ENCODE data around the gene THSD7B.

THSD7B gene

DNA sequence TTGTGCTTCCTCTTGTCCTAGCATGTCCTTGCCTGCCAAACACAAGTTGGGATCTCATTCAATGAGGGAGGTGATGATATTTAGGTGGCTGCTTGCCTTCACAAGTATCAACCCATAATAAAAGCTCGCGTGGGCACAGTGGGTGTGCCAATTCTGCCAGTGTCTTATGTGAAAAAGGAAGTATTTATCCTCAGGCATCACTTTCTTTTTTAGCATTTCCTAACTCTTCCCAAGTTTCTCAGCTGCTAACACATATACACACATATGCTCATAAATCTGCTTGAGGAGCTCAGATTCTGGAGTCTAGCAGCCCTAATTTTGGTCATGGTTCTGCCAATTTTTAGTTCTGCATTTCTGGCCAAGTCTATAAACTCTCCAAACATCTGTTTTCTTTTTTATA lies 879.4 kb downstream of the THSD7B start:
- no peak overlapping the region for H3K9ac ChIP-seq (ENCODE audit: low read depth, low read length)
- no peaks in the 10 kb centered on the region for H3K4me1 ChIP-seq (ENCODE audit: insufficient read depth, low read length)
- no peaks in the 10 kb centered on the region for H3K27me3 ChIP-seq (ENCODE audit: insufficient read depth, low read length)
- H3K4me3 ChIP-seq (ENCODE audit: low read length): no peak overlapping the region
- H3K9me3 ChIP-seq (ENCODE audit: insufficient read depth, low read depth, low read length): no peaks in the 10 kb centered on the region
- H3K27ac ChIP-seq (ENCODE audit: low read length): no peak overlapping the region
- no peaks in the 10 kb centered on the region for H3K36me3 ChIP-seq (ENCODE audit: insufficient read depth, low read depth, low read length)

DNA sequence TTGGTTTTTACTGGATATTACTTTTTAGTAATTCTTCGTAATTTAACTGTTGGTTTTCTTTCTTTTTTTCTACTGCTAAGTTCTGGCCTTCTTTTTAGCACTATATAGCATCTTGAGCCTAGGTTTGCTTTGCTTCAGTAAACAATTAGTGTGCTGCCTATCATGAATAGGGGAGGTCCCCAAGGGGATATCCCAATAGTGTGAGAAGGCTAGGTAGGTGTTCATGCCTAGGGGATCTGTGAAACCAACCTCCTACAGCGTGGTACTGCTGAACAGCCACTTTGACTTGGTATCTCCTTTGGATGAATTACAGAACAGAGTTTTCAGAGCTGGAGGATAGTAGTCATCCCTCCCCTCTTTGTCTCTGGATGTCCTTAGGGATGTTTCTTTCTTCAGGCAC lies 888.7 kb downstream of the THSD7B start:
- H3K36me3 ChIP-seq (ENCODE audit: insufficient read depth, low read depth, low read length): no peaks in the 10 kb centered on the region
- no peak overlapping the region for H3K4me3 ChIP-seq (ENCODE audit: low read length)
- H3K27me3 ChIP-seq (ENCODE audit: insufficient read depth, low read length): no peaks in the 10 kb centered on the region
- H3K4me1 ChIP-seq (ENCODE audit: insufficient read depth, low read length): no peaks in the 10 kb centered on the region
- no peak overlapping the region for H3K27ac ChIP-seq (ENCODE audit: low read length)
- no peaks in the 10 kb centered on the region for H3K9me3 ChIP-seq (ENCODE audit: insufficient read depth, low read depth, low read length)
- no peak overlapping the region for H3K9ac ChIP-seq (ENCODE audit: low read depth, low read length)

DNA sequence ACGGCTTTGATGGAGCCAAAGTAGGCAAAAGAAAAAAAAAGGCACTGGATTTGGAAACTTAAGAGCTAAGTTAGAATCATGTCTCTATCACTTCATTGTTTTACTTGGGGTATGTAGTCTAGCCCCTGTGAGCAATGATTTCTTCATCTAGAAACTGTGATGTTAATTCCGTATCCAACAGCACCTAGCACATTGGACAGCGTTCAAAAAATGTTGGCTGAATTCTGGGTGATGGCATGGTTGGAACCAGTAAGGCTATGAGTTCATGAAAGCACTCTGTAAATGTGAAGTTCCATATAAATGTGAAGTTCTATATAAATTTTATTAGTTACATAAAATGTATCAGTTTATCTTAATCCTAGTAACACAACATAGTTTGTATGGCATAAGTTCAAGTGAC lies 890.5 kb downstream of the THSD7B start:
- Histone ChIP-seq H3K36me3 (ENCODE audit: insufficient read depth, low read depth, low read length) (no peaks in the 10 kb centered on the region), H3K9me3 (ENCODE audit: insufficient read depth, low read depth, low read length) (no peaks in the 10 kb centered on the region), H3K27me3 (ENCODE audit: insufficient read depth, low read length) (no peaks in the 10 kb centered on the region), H3K4me1 (ENCODE audit: insufficient read depth, low read length) (no peaks in the 10 kb centered on the region), H3K9ac (ENCODE audit: low read depth, low read length) (no peak overlapping the region), H3K27ac (ENCODE audit: low read length) (no peak overlapping the region), H3K4me3 (ENCODE audit: low read length) (no peak overlapping the region)

DNA sequence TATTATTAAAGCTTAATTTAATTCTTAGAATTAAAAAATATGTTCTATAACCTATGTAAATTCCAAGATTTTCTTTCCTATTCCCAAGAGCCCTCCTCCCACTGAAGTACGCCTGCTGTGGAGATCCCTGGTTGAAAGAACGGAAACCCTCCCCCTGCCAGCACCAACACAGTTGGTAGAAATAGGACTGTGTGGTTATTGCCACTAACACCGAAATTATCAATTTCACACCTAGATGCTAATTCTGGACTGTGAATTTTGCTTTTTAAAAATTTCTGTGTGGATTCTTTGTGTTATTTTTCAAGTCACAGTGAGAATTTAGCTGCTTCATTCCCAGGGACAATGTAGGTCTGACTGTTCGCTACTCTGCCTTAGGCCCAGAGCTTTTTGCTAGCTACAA lies 893.1 kb downstream of the THSD7B start:
- H3K4me1 ChIP-seq (ENCODE audit: insufficient read depth, low read length): no peaks in the 10 kb centered on the region
- no peak overlapping the region for H3K9ac ChIP-seq (ENCODE audit: low read depth, low read length)
- no peak overlapping the region for H3K4me3 ChIP-seq (ENCODE audit: low read length)
- H3K36me3 ChIP-seq (ENCODE audit: insufficient read depth, low read depth, low read length): no peaks in the 10 kb centered on the region
- no peak overlapping the region for H3K27ac ChIP-seq (ENCODE audit: low read length)
- H3K27me3 ChIP-seq (ENCODE audit: insufficient read depth, low read length): no peaks in the 10 kb centered on the region
- no peaks in the 10 kb centered on the region for H3K9me3 ChIP-seq (ENCODE audit: insufficient read depth, low read depth, low read length)

DNA sequence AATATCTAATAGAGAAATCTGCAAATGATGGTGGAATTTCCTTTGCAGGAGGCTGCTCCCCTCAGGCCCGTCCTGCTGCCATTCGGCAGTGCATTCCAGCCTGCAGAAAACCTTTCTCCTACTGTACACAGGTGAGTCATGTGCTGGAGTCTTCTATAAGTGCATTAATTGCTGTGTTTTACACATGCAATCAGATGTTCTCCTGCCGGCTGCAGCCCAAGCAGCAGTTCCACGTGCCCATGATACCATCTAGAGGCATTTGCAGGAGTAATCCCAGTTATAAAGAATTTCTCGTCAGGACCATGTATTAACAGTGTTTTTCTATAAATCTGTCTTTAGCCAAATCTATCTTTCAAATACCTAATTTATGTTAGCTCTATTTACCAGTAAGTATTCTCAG lies 894.3 kb downstream of the THSD7B start:
- no peaks in the 10 kb centered on the region for H3K27me3 ChIP-seq (ENCODE audit: insufficient read depth, low read length)
- no peaks in the 10 kb centered on the region for H3K36me3 ChIP-seq (ENCODE audit: insufficient read depth, low read depth, low read length)
- H3K27ac ChIP-seq (ENCODE audit: low read length): no peak overlapping the region
- no peak overlapping the region for H3K9ac ChIP-seq (ENCODE audit: low read depth, low read length)
- H3K4me3 ChIP-seq (ENCODE audit: low read length): no peak overlapping the region
- no peaks in the 10 kb centered on the region for H3K4me1 ChIP-seq (ENCODE audit: insufficient read depth, low read length)
- no peaks in the 10 kb centered on the region for H3K9me3 ChIP-seq (ENCODE audit: insufficient read depth, low read depth, low read length)

DNA sequence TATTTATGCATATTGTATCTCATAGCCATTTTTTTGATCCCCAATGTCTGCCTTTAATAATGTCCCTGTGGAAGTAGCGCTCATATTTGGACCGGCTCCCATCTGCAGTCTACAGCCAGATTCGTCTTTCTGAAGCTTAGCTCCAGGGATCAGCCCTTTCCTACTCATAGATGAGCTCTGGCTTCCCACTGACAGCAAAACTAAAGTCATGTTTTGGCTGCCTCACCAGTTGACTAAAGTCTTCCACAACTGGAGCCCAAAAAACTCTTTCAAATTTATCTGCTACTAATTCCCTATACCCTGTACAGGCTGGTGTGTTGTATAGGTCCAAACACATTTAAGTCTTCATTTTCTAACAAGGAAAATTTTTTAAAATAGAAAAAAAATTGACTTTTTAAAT lies 904.8 kb downstream of the THSD7B start:
- Histone ChIP-seq H3K9ac (ENCODE audit: low read depth, low read length) (no peak overlapping the region), H3K4me3 (ENCODE audit: low read length) (no peak overlapping the region), H3K27me3 (ENCODE audit: insufficient read depth, low read length) (no peaks in the 10 kb centered on the region), H3K9me3 (ENCODE audit: insufficient read depth, low read depth, low read length) (no peaks in the 10 kb centered on the region), H3K36me3 (ENCODE audit: insufficient read depth, low read depth, low read length) (no peaks in the 10 kb centered on the region), H3K27ac (ENCODE audit: low read length) (no peak overlapping the region), H3K4me1 (ENCODE audit: insufficient read depth, low read length) (no peaks in the 10 kb centered on the region)

DNA sequence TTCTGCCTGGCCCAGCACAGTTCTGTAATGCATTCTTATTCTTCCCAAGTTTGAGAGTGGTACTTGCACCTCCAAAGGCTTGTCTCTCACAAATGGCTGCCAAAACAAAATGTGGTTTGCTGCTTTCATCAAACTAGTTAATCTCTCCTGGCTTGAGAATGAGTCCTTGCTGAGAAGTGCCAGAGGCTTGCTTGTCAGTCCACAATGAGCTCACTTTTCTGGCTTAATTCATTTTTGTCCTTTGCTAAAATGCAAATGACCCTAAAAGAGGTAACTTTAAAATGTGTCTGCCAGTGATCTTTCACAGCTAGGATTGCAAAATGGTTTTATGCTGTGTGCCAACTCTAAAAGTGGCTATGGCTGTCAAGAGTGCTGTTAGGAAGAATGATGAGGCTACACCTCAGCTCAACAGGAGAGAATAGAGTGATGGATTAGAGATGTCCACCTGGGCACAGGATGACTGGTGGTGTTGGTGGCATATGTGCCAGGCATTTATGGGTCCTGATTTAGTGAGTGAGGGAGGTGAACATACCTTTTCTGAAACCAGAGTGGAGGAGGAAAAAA lies 907.7 kb downstream of the THSD7B start:
- H3K27me3 ChIP-seq (ENCODE audit: insufficient read depth, low read length): no peaks in the 10 kb centered on the region
- H3K4me1 ChIP-seq (ENCODE audit: insufficient read depth, low read length): no peaks in the 10 kb centered on the region
- H3K9me3 ChIP-seq (ENCODE audit: insufficient read depth, low read depth, low read length): no peaks in the 10 kb centered on the region
- H3K27ac ChIP-seq (ENCODE audit: low read length): no peak overlapping the region
- no peaks in the 10 kb centered on the region for H3K36me3 ChIP-seq (ENCODE audit: insufficient read depth, low read depth, low read length)
- no peak overlapping the region for H3K9ac ChIP-seq (ENCODE audit: low read depth, low read length)
- no peak overlapping the region for H3K4me3 ChIP-seq (ENCODE audit: low read length)

DNA sequence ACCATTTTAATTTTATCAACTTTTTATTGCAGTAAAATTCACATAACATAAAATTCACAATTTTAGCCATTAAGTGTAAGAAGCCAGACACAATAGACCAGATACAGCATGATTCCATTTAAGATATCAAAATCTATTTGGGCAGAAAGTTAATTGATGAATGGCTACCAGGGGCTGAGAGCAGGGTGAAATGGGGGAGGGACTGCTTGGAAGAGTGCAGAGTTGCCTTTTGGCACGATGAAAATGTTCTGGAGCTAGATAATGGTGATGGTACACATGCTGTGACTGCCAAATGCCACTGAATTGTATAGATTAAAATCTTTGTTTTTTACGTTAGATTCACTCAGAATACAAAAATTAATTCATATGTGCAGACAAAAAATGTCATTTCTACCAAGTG lies 909.6 kb downstream of the THSD7B start:
- Histone ChIP-seq H3K9ac (ENCODE audit: low read depth, low read length) (no peak overlapping the region), H3K27ac (ENCODE audit: low read length) (no peak overlapping the region), H3K36me3 (ENCODE audit: insufficient read depth, low read depth, low read length) (no peaks in the 10 kb centered on the region), H3K27me3 (ENCODE audit: insufficient read depth, low read length) (no peaks in the 10 kb centered on the region), H3K9me3 (ENCODE audit: insufficient read depth, low read depth, low read length) (no peaks in the 10 kb centered on the region), H3K4me1 (ENCODE audit: insufficient read depth, low read length) (no peaks in the 10 kb centered on the region), H3K4me3 (ENCODE audit: low read length) (no peak overlapping the region)

DNA sequence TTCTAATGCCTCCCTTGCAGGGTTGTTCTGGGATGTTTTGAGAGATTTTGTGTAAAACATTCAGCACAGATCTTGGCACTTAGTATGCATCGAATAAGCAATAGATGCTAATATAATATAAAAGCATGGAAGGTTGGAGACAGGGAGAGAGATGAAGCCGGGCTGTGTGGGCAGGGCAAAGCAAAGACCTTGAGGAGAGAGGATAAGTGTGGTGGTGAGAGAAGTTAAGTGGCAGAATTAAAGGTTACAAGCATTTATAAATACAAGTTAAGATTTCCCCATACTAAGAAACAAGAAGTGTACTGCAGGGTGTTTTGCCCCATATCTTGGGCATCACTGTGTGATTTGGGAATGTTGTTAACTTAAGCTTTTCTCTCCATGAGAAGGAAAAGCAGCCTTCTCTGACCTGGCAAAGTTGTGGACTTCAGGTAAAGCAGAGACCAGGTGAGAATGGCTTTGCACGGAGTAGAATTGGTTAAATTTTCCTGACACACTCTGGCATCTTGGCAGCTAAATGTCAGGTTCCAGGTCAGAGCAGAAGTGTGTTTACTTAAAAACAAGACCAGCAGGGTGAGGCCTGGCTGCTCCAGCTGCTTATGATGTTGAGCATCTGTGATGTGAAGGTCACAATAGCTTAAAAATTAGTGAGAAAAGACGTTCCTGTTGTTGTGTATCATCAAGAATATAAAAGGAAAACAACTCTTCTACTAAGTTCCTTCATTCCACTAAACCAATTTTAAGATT lies 910.4 kb downstream of the THSD7B start:
- H3K27me3 ChIP-seq (ENCODE audit: insufficient read depth, low read length): no peaks in the 10 kb centered on the region
- no peak overlapping the region for H3K27ac ChIP-seq (ENCODE audit: low read length)
- no peaks in the 10 kb centered on the region for H3K9me3 ChIP-seq (ENCODE audit: insufficient read depth, low read depth, low read length)
- H3K4me1 ChIP-seq (ENCODE audit: insufficient read depth, low read length): no peaks in the 10 kb centered on the region
- no peak overlapping the region for H3K4me3 ChIP-seq (ENCODE audit: low read length)
- no peak overlapping the region for H3K9ac ChIP-seq (ENCODE audit: low read depth, low read length)
- no peaks in the 10 kb centered on the region for H3K36me3 ChIP-seq (ENCODE audit: insufficient read depth, low read depth, low read length)

DNA sequence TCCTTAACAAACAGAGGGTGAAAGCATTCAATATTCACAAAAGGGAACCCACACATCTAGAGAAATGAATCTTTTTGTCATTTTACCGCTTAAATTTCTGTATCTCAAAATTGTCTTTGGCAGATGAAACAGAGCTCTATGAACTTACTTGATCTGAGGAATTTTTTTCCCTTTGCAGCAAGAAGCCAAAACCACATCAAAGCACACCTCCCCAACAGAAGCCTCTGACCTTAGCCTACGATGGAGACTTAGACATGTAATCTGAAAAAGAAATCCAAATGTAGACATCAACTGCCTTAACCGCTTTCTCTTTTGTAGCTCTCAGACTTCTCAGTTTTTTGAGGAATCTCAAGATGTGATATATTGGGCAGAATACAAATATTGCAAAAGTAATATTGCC lies 911.0 kb downstream of the THSD7B start:
- Histone ChIP-seq H3K27me3 (ENCODE audit: insufficient read depth, low read length) (no peaks in the 10 kb centered on the region), H3K4me3 (ENCODE audit: low read length) (no peak overlapping the region), H3K36me3 (ENCODE audit: insufficient read depth, low read depth, low read length) (no peaks in the 10 kb centered on the region), H3K9ac (ENCODE audit: low read depth, low read length) (no peak overlapping the region), H3K4me1 (ENCODE audit: insufficient read depth, low read length) (no peaks in the 10 kb centered on the region), H3K27ac (ENCODE audit: low read length) (no peak overlapping the region), H3K9me3 (ENCODE audit: insufficient read depth, low read depth, low read length) (no peaks in the 10 kb centered on the region)

DNA sequence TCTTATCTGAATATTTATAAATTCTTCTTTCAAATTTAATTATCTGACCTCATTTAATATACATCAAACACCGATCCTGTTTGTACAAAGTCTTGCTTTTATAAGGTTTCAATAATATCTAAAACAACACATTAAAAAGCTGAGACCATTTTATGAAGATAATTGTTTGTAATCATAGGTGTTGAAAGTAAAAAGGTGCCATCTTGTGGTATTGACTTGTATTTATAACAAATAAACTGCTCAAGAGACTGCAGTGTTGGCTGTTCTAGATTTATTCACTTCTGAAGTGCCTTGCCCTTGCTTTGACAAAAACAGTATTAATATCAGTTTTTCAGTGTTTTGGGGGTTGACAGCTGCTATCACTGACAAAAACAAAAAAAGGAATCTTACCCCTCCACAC lies 912.1 kb downstream of the THSD7B start:
- Histone ChIP-seq H3K4me3 (ENCODE audit: low read length) (no peak overlapping the region), H3K27me3 (ENCODE audit: insufficient read depth, low read length) (no peaks in the 10 kb centered on the region), H3K36me3 (ENCODE audit: insufficient read depth, low read depth, low read length) (no peaks in the 10 kb centered on the region)

DNA sequence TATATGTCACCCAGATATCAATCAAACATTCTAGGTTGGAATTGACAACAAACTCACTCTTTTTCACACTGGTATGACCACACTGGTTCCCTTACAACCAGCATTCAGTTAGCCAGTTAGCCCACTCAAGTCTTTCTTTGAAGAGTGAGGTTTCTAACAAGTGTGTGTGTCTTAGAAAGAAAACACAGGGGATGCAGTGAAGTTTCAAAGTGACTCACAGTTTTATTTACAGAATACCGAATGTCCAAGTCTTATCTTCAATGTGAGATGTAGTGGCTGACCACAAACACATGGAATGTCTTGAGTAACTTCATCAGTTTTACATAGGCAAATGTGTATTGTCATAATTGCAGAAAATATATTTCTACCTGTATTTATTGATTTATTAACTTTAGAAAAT lies 924.2 kb downstream of the THSD7B start:
- Histone ChIP-seq H3K27me3 (ENCODE audit: insufficient read depth, low read length) (no peaks in the 10 kb centered on the region), H3K9ac (ENCODE audit: low read depth, low read length) (no peak overlapping the region), H3K36me3 (ENCODE audit: insufficient read depth, low read depth, low read length) (no peaks in the 10 kb centered on the region), H3K9me3 (ENCODE audit: insufficient read depth, low read depth, low read length) (no peaks in the 10 kb centered on the region), H3K27ac (ENCODE audit: low read length) (no peak overlapping the region), H3K4me3 (ENCODE audit: low read length) (no peak overlapping the region), H3K4me1 (ENCODE audit: insufficient read depth, low read length) (no peaks in the 10 kb centered on the region)

More for the DNA sequence above, 912.1 kb downstream of the THSD7B start:
- Histone ChIP-seq H3K27ac (ENCODE audit: low read length) (no peak overlapping the region), H3K9ac (ENCODE audit: low read depth, low read length) (no peak overlapping the region), H3K9me3 (ENCODE audit: insufficient read depth, low read depth, low read length) (no peaks in the 10 kb centered on the region), H3K4me1 (ENCODE audit: insufficient read depth, low read length) (no peaks in the 10 kb centered on the region)
